ENCODE results near the gene ABLIM2. TPM values are rescaled to one million over a fixed set of nuclear protein-coding genes. Genes with fewer than 3 reads are reported as not detected.

ABLIM2 gene
- total and polyA plus RNA-seq, 2 of the 4 experiments (the other 2 are of a cell fraction) = under 0.01 to 0.10 TPM

DNA sequence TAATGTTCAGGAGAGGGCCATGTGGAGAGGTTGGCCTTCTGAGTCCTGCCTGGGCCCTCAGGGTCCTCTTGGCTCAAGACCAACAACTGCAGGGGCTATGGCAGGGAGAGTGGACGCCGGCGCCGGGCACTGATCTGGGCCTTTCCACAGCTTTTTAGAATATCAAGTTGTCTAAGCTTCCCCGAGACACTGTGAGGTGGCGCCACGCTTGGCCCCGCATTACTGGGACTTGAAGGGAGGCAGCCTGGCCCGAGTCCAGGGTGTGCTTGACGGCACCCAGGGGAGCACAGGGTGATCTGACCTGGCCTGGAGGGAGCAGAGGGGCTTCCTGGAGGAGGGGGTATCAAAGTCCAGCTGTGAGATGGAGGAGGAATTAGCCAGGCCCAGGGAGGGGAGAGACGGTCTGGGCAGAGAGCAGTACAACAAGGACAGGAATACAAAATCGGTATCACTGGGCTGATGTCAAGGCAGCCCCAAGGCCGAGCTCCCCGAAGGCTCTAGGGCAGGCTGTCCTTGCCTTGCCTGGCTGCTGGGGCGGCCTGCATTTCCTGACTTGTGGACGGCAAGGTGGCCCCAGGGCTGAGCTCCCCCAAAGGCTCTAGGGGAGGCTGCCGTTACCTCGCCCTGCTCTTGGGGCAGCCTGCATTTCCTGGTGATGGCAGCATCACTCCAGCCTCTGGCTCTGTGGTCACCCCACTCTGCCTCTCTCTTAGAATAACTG, 28.1 kb downstream of the ABLIM2 start:
- Histone ChIP-seq H3K56ac (ENCODE audit: extremely low read depth, insufficient read depth, low read length) (no peak overlapping the region), H3K27me3 (ENCODE audit: control insufficient read depth, insufficient read depth, low read length) (peaks cover 65% of the 10 kb centered on the region), H3K27ac (ENCODE audit: insufficient read depth, low read length) (no peak overlapping the region), H2BK120ac (ENCODE audit: low read depth, low read length) (no peak overlapping the region), H2AK9ac (replicated peaks; ENCODE audit: low read depth, low read length, poor library complexity) (no peak overlapping the region), H3K9me3 (ENCODE audit: control insufficient read depth, insufficient read depth, low read length) (no peaks in the 10 kb centered on the region), H2BK15ac (ENCODE audit: low read depth, low read length) (no peak overlapping the region), H2AFZ (replicated peaks; ENCODE audit: low read length, poor library complexity) (no peak overlapping the region), H3K9ac (ENCODE audit: low read depth, low read length) (no peak overlapping the region), H3K18ac (ENCODE audit: low read depth, low read length) (no peak overlapping the region), H4K20me1 (ENCODE audit: insufficient read depth, low read length) (no peaks in the 10 kb centered on the region), H3K79me1 (ENCODE audit: low read depth in 1 of 2, low read length in 2 of 2) (no peaks in the 10 kb centered on the region), H2BK20ac (ENCODE audit: low read depth, low read length) (no peak overlapping the region), H3K4me2 (ENCODE audit: low read depth, low read length) (no peak overlapping the region), H3K4me3 (ENCODE audit: insufficient read depth, low read depth, low read length) (no peak overlapping the region), H3K4ac (ENCODE audit: low read depth, low read length) (no peak overlapping the region), H2AK5ac (ENCODE audit: low read depth, low read length) (no peak overlapping the region), H3K9me1 (ENCODE audit: insufficient read depth, low read length) (no peaks in the 10 kb centered on the region; the same call in 1 of the 2 replicates), H3K36me3 (ENCODE audit: control insufficient read depth, insufficient read depth, low read length) (no peaks in the 10 kb centered on the region), H4K5ac (ENCODE audit: low read depth, low read length) (no peak overlapping the region), H3K23ac (ENCODE audit: low read depth, low read length) (no peak overlapping the region), H2BK5ac (ENCODE audit: low read depth, low read length, poor library complexity, severe bottlenecking) (no peak overlapping the region), H3K4me1 (ENCODE audit: control insufficient read depth, insufficient read depth, low read length) (no peaks in the 10 kb centered on the region), H4K91ac (ENCODE audit: insufficient read depth, low read depth, low read length) (no peak overlapping the region), H3K14ac (replicated peaks; ENCODE audit: low read depth, low read length) (no peak overlapping the region), H4K8ac (ENCODE audit: low read depth in 2 of 2, low read length in 2 of 2) (no peak overlapping the region)
- POLR2A ChIA-PET (ENCODE audit: unreplicated experiment) = no interaction called here
- in situ Hi-C loops (cut with MboI; ENCODE audit: low sequenced_read_pairs) (no loop called here), intact Hi-C loops (cut with micrococcal nuclease) (no loop called here), dilution Hi-C loops (cut with HindIII; ENCODE audit: low sequenced_read_pairs, unreplicated experiment) (no loop called here)
- 77% methylated on average over 8 of the region's 18 CpGs; no CpG with 5 or more reads in 1 of the 2 experiments for WGBS, 2 experiments (ENCODE audit: extremely low coverage in 2 of 2, insufficient read length in 1 of 2)
- ATAC-seq (ENCODE audit: low read depth) (no peak), DNase-seq (no peak)
- no peak for TF ChIP-seq CHD1 (IDR thresholded peaks at IDR 0.05; ENCODE audit: low read depth, low read length)
- no peak for TF ChIP-seq FOS (IDR thresholded peaks at IDR 0.05; ENCODE audit: low read depth, low read length)
- TF ChIP-seq CEBPB (IDR thresholded peaks at IDR 0.05; ENCODE audit: low read depth, low read length) = no peak
- TF ChIP-seq POLR2A (IDR thresholded peaks at IDR 0.05; ENCODE audit: low read depth, low read length) = no peak
- TF ChIP-seq, protein P1, sequence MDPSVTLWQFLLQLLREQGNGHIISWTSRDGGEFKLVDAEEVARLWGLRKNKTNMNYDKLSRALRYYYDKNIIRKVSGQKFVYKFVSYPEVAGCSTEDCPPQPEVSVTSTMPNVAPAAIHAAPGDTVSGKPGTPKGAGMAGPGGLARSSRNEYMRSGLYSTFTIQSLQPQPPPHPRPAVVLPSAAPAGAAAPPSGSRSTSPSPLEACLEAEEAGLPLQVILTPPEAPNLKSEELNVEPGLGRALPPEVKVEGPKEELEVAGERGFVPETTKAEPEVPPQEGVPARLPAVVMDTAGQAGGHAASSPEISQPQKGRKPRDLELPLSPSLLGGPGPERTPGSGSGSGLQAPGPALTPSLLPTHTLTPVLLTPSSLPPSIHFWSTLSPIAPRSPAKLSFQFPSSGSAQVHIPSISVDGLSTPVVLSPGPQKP (IDR thresholded peaks at IDR 0.05; ENCODE audit: borderline replicate concordance, low read depth, low read length) = no peak
- TF ChIP-seq BHLHE40 (IDR thresholded peaks at IDR 0.05; ENCODE audit: low read depth, low read length) = no peak
- no peak for TF ChIP-seq NFE2L2 (IDR thresholded peaks at IDR 0.05; ENCODE audit: low read depth, low read length)
- no peak for TF ChIP-seq RFX5 (IDR thresholded peaks at IDR 0.05; ENCODE audit: low read depth, low read length)
- TF ChIP-seq, protein P2, sequence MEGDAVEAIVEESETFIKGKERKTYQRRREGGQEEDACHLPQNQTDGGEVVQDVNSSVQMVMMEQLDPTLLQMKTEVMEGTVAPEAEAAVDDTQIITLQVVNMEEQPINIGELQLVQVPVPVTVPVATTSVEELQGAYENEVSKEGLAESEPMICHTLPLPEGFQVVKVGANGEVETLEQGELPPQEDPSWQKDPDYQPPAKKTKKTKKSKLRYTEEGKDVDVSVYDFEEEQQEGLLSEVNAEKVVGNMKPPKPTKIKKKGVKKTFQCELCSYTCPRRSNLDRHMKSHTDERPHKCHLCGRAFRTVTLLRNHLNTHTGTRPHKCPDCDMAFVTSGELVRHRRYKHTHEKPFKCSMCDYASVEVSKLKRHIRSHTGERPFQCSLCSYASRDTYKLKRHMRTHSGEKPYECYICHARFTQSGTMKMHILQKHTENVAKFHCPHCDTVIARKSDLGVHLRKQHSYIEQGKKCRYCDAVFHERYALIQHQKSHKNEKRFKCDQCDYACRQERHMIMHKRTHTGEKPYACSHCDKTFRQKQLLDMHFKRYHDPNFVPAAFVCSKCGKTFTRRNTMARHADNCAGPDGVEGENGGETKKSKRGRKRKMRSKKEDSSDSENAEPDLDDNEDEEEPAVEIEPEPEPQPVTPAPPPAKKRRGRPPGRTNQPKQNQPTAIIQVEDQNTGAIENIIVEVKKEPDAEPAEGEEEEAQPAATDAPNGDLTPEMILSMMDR (conservative IDR thresholded peaks at IDR 0.05; ENCODE audit: low read depth, low read length) = no peak
- no peak for TF ChIP-seq MXI1 (IDR thresholded peaks at IDR 0.05; ENCODE audit: borderline replicate concordance, low read depth, low read length)
- no peak for TF ChIP-seq MAZ (IDR thresholded peaks at IDR 0.05; ENCODE audit: borderline replicate concordance, low read depth, low read length)
- no peak for TF ChIP-seq SMC3 (IDR thresholded peaks at IDR 0.05; ENCODE audit: low read depth, low read length)
- TF ChIP-seq RCOR1 (IDR thresholded peaks at IDR 0.05; ENCODE audit: insufficient replicate concordance, low read length) = no peak
- no peak for TF ChIP-seq RAD21 (IDR thresholded peaks at IDR 0.05; ENCODE audit: low read length)
- TF ChIP-seq, protein P3, sequence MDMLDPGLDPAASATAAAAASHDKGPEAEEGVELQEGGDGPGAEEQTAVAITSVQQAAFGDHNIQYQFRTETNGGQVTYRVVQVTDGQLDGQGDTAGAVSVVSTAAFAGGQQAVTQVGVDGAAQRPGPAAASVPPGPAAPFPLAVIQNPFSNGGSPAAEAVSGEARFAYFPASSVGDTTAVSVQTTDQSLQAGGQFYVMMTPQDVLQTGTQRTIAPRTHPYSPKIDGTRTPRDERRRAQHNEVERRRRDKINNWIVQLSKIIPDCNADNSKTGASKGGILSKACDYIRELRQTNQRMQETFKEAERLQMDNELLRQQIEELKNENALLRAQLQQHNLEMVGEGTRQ (IDR thresholded peaks at IDR 0.05; ENCODE audit: low read depth, low read length) = no peak
- BruUV-seq (replicated peaks) = no TSS peak
- CTCF ChIA-PET = no interaction called here
